ENCODE measurements around the gene SNTA1. TPM values are rescaled to one million over a fixed set of nuclear protein-coding genes. Genes with fewer than 3 reads are reported as not detected.

Gene SNTA1
- total and polyA plus RNA-seq, 2 of the 13 experiments (the other 11 are each of a cell fraction or from before 2014, with no cell fraction given), result 16.4 to 18.3 TPM

GRCh38 chr20:33489495-33490022 is 46.0 kb upstream of the SNTA1 start (continued):
- TF ChIP-seq ZNF687 (CRISPR knock-in tag; IDR thresholded peaks at IDR 0.05) (peak; percentile 96), MBD4 (IDR thresholded peaks at IDR 0.05; ENCODE audit: borderline replicate concordance, low read length) (no peak), KLF6 (CRISPR knock-in tag; IDR thresholded peaks at IDR 0.05) (peak; percentile 85), KDM2A (CRISPR knock-in tag; IDR thresholded peaks at IDR 0.05; ENCODE audit: borderline replicate concordance, low read depth) (peak; percentile 89), FOXJ3 (CRISPR knock-in tag; IDR thresholded peaks at IDR 0.05; ENCODE audit: borderline replicate concordance) (no peak), ZNF609 (CRISPR knock-in tag; IDR thresholded peaks at IDR 0.05; ENCODE audit: borderline replicate concordance) (peak; percentile 68), MEIS1 (CRISPR knock-in tag; IDR thresholded peaks at IDR 0.05; ENCODE audit: borderline replicate concordance) (0 out of 2 replicates have a peak, but pooled peaks have one; percentile 65), NFATC3 (CRISPR knock-in tag; IDR thresholded peaks at IDR 0.05) (peak; percentile 98), MZF1 (CRISPR knock-in tag; IDR thresholded peaks at IDR 0.05; ENCODE audit: borderline replicate concordance) (peak; percentile 79; the same call in 1 of the 2 replicates), THAP9 (CRISPR knock-in tag; IDR thresholded peaks at IDR 0.05; ENCODE audit: borderline replicate concordance) (peak; percentile 29; the same call in 1 of the 2 replicates), ZNF800 (CRISPR knock-in tag; IDR thresholded peaks at IDR 0.05) (no peak; the same call in none of the 2 replicates), ZNF503 (CRISPR knock-in tag; IDR thresholded peaks at IDR 0.05) (no peak)
